T-helper 1 cell treated with Interleukin-12 subunit alpha and Interleukin-12 subunit beta and Interleukin-4 antibody, amounts not matched to agents 30 μg/mL and 1 μg/mL, for 36 hours (primary cell): ENCODE results near the gene TTC5.
"Not testable (repeated sequence)": the region's sequence is repeated elsewhere in the genome, so short reads cannot be mapped to it uniquely, and the experiment has no call there.

ENCODE experiments used
- H3K27ac Mint-ChIP-seq: one replicate; pipeline ENCODE4 v1.8.0; 2021; ENCODE audit warnings: mild to moderate bottlenecking, mixed read lengths
- H3K27me3 Mint-ChIP-seq: one replicate; pipeline ENCODE4 v1.8.0; 2021; ENCODE audit warnings: low read depth, mixed read lengths
- H3K36me3 Mint-ChIP-seq: one replicate; pipeline ENCODE4 v1.8.0; 2021; ENCODE audit warnings: low read depth, mixed read lengths
- H3K4me1 Mint-ChIP-seq: one replicate; pipeline ENCODE4 v1.8.0; 2021; ENCODE audit warnings: low read depth, mixed read lengths
- H3K4me3 Mint-ChIP-seq: one replicate; pipeline ENCODE4 v1.8.0; 2021; ENCODE audit warnings: mild to moderate bottlenecking, moderate library complexity, mixed read lengths
- H3K9me3 Mint-ChIP-seq: one replicate; pipeline ENCODE4 v1.8.0; 2021; ENCODE audit warnings: mixed read lengths

Gene TTC5

DNA sequence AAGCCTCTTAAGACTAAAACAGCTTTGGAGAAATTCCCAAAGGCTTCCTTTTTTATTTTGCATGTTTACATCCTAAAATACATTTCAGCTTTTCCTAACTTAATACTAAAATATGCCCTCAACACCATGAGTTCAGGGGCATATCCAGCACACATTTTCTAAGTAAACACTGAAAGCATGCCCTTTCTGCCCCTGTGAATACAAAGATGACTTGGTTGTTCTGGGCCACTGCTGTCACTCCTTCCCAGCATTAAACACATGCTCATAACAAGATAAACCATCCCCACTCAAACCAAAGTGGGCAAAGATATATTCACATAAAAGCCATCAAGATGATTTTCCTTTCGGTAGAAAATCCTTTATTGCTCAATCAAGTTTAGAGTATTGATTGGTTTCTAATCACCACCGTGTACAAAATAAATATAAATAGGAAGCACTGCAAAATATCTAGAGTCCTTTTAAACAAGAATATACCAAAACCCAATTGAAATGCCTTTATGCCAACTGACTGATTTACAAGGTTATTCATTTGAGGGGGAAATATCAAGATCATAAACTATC, 25.4 kb upstream of the TTC5 start:
- Mint-ChIP-seq H3K4me3 (no peak overlapping the region), H3K27ac (no peak overlapping the region), H3K4me1 (peaks cover 44% of the 10 kb centered on the region), H3K9me3 (no peaks in the 10 kb centered on the region), H3K27me3 (no peaks in the 10 kb centered on the region), H3K36me3 (peaks cover 6% of the 10 kb centered on the region)

- Mint-ChIP-seq H3K4me3 (no peak overlapping the region), H3K4me1 (peaks cover 39% of the 10 kb centered on the region), H3K9me3 (no peaks in the 10 kb centered on the region), H3K36me3 (peaks cover 10% of the 10 kb centered on the region), H3K27me3 (no peaks in the 10 kb centered on the region), H3K27ac (no peak overlapping the region)
Observed at GRCh38 chr14:20329355-20329754, 23.6 kb upstream of the TTC5 start.

- Mint-ChIP-seq H3K27ac (no peak overlapping the region), H3K36me3 (peaks cover 13% of the 10 kb centered on the region), H3K9me3 (no peaks in the 10 kb centered on the region), H3K4me1 (peaks cover 39% of the 10 kb centered on the region), H3K27me3 (no peaks in the 10 kb centered on the region), H3K4me3 (no peak overlapping the region)
Observed at GRCh38 chr14:20328705-20329104, 23.0 kb upstream of the TTC5 start.

DNA sequence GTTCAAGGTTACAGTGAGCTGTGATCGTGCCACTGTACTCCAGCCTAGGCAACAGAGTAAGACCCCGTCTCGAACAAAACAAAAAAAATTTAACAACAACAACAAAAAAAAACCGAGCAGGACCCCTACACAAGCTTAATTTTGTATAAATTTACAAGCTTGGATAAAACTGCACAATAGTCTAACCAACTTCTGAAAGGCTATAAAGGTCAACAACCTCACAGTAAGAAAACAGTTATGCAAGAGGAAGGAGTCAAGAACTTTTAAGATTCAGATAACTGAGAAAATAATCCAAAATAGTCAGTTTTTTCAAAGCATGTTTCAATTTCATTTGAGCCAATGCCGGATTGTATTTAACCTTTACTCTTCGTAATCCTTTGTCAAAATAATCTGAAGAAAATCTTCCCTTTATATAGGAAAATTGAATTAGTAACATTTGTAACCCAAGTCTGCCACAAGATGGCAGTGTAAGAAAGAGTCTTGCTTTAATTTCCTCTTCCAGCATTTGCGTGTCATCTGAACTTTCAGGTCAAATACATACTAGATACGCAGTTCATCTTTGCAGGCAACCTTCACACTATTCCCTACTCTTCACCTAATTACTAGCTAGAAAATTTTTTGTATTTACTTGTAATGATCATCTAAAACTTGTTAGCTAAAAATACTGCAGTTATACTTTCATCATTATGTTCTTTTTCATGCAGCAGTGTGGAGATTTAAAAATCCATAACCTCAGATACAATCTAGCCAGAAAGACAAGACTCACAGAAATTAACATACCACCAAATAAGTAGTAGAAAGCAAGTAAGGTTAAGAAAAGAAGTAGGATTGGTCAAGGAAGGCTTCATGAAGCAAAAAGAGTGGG, 21.5 kb upstream of the TTC5 start:
- Mint-ChIP-seq H3K36me3 (peaks cover 17% of the 10 kb centered on the region), H3K9me3 (no peaks in the 10 kb centered on the region), H3K4me1 (peaks cover 34% of the 10 kb centered on the region), H3K27me3 (no peaks in the 10 kb centered on the region), H3K4me3 (peak overlapping the region; percentile 3), H3K27ac (peak overlapping the region; percentile 13)

DNA sequence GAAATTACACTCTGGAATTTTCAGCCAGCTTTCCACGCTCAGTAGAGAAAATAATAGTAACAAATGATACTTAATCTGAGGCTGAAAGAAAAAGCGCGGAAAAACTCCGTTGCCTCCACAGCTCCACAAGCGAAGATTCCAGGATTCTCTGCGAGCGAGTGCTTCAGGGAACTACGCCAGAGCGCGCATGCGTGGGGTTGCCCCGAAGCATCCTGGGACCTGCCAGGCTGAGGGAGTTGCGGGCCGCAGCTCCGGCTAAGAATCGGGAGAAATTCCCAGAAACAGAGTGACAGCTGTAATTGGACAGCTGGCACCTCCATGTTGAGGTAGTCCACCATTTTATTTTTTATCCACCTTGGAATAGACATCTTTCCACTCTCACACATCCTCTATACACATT, 12.0 kb upstream of the TTC5 start:
- no peaks in the 10 kb centered on the region for H3K9me3 Mint-ChIP-seq
- H3K36me3 Mint-ChIP-seq, result peaks cover 29% of the 10 kb centered on the region
- no peak overlapping the region for H3K4me3 Mint-ChIP-seq
- H3K4me1 Mint-ChIP-seq, result no peaks in the 10 kb centered on the region
- no peak overlapping the region for H3K27ac Mint-ChIP-seq
- H3K27me3 Mint-ChIP-seq, result no peaks in the 10 kb centered on the region

GRCh38 chr14:20314026-20314425, 8.3 kb upstream of the TTC5 start:
- Mint-ChIP-seq H3K27ac (no peak overlapping the region), H3K4me3 (no peak overlapping the region), H3K36me3 (peaks cover 29% of the 10 kb centered on the region), H3K4me1 (no peaks in the 10 kb centered on the region), H3K9me3 (no peaks in the 10 kb centered on the region), H3K27me3 (no peaks in the 10 kb centered on the region)

- H3K27me3 Mint-ChIP-seq, result peaks cover 6% of the 10 kb centered on the region
- H3K36me3 Mint-ChIP-seq, result peaks cover 10% of the 10 kb centered on the region
- peak overlapping the region; percentile 97 for H3K4me3 Mint-ChIP-seq
- H3K27ac Mint-ChIP-seq, result peak overlapping the region; percentile 89
- no peaks in the 10 kb centered on the region for H3K9me3 Mint-ChIP-seq
- peaks cover 24% of the 10 kb centered on the region for H3K4me1 Mint-ChIP-seq
Observed at GRCh38 chr14:20306079-20306423, 300 bp upstream of the TTC5 start.

DNA sequence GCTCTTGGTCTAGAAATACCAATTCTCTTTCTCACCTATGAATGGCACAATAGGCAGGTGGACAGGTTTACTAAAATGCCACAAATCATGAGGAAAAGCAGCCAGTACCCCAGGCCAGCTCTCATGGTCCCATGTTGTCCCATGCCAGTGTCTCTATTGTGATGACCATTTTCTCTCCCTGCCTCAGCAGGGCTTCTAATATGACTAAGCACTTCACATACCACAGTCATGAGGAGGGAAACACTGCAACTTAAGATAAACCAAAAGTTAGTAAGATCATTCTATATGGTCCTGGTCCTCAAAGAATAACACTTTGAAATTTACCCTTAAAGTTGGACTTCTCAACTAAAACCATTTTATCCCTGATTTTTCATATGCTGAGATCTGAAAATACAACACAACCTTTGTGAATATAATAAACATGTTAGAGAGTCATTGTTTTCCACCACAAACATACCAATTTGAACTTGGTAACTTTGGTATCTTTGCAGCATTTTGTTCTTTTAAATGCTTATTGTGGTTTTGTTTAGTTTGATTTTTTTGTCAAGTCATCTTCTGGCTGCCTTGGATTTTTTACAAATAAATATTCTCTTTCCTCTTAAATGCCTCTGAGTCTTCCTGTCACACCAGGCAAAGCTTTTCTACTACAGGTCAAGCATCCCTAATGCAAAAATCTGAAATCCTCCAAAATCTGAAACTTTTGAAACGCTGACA, 3.6 kb downstream of the TTC5 start:
- Mint-ChIP-seq H3K4me1 (peaks cover 24% of the 10 kb centered on the region), H3K27ac (no peak overlapping the region), H3K4me3 (no peak overlapping the region), H3K27me3 (peaks cover 6% of the 10 kb centered on the region), H3K36me3 (peaks cover 22% of the 10 kb centered on the region), H3K9me3 (no peaks in the 10 kb centered on the region)

- H3K4me1 Mint-ChIP-seq, result peaks cover 8% of the 10 kb centered on the region
- no peaks in the 10 kb centered on the region for H3K9me3 Mint-ChIP-seq
- H3K36me3 Mint-ChIP-seq, result peaks cover 38% of the 10 kb centered on the region
- H3K4me3 Mint-ChIP-seq, result no peak overlapping the region
- no peaks in the 10 kb centered on the region for H3K27me3 Mint-ChIP-seq
- H3K27ac Mint-ChIP-seq, result no peak overlapping the region
Observed at GRCh38 chr14:20295067-20295466, 10.7 kb downstream of the TTC5 start.

DNA sequence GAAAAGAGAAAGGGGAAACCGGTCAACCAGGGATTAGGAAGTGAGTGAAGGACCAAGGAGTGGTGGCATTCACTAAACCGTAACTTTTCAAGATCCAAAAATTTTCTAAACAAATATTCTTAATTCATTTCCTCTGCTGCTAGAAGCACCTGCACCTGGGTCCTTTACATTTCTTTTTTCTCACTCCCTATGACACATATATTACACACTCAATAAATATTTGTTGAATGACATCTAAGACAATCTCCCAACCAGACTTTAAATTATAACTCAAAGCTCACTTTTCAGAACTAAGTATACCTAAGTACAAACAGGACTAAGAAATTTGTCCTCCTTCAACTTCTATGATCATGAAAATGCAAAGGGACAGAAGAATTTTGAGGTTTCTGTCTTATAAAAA, 11.1 kb downstream of the TTC5 start:
- Mint-ChIP-seq H3K27me3 (no peaks in the 10 kb centered on the region), H3K4me1 (peaks cover 8% of the 10 kb centered on the region), H3K4me3 (no peak overlapping the region), H3K36me3 (peaks cover 41% of the 10 kb centered on the region), H3K9me3 (no peaks in the 10 kb centered on the region), H3K27ac (no peak overlapping the region)

DNA sequence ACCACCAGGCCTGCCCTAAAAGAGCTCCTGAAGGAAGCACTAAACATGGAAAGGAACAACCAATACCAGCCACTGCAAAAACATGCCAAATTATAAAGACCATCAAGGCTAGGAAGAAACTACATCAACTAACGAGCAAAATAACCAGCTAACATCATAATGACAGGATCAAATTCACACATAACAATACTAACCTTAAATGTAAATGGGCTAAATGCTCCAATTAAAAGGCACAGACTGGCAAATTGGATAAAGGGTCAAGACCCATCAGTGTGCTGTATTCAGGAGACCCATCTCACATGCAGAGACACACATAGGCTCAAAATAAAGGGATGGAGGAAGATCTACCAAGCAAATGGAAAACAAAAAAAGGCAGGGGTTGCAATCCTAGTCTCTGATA, 23.8 kb downstream of the TTC5 start:
- not testable (repeated sequence) for H3K27me3 Mint-ChIP-seq, H3K4me3 Mint-ChIP-seq, H3K27ac Mint-ChIP-seq, H3K4me1 Mint-ChIP-seq
- Mint-ChIP-seq H3K9me3 (peaks cover 18% of the 10 kb centered on the region), H3K36me3 (peaks cover 47% of the 10 kb centered on the region)

- H3K27me3 Mint-ChIP-seq, H3K4me3 Mint-ChIP-seq, H3K27ac Mint-ChIP-seq, H3K4me1 Mint-ChIP-seq: not testable (repeated sequence)
- Mint-ChIP-seq H3K9me3 (peaks cover 23% of the 10 kb centered on the region), H3K36me3 (peaks cover 38% of the 10 kb centered on the region)
Observed at GRCh38 chr14:20280265-20280664, 25.5 kb downstream of the TTC5 start.

DNA sequence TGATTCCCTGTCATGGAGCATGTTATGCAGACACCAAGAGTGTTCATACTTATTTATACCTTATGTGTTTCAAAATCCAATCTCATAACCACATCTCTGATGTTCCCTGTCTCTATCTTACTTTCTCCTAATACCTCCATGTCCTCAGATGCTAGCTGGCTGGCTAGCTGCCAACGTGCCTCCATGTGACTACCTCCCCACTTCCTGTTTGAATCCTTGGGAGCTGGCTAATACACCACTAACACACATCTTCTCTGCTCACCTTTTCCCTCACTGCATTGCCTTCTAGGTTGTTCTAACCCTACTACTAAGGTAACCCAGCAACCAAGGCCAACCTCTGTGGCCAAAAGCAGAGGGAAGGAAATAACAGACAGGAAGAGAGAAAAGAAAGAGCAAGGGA, 27.3 kb downstream of the TTC5 start:
- Mint-ChIP-seq H3K27me3 (no peaks in the 10 kb centered on the region), H3K36me3 (peaks cover 33% of the 10 kb centered on the region), H3K27ac (no peak overlapping the region), H3K4me1 (peaks cover 7% of the 10 kb centered on the region), H3K4me3 (no peak overlapping the region), H3K9me3 (peaks cover 40% of the 10 kb centered on the region)

GRCh38 chr14:20277409-20277808, 28.3 kb downstream of the TTC5 start:
- no peak overlapping the region for H3K27ac Mint-ChIP-seq
- H3K27me3 Mint-ChIP-seq, result no peaks in the 10 kb centered on the region
- H3K9me3 Mint-ChIP-seq, result peaks cover 45% of the 10 kb centered on the region
- peaks cover 25% of the 10 kb centered on the region for H3K36me3 Mint-ChIP-seq
- no peak overlapping the region for H3K4me3 Mint-ChIP-seq
- peaks cover 7% of the 10 kb centered on the region for H3K4me1 Mint-ChIP-seq

GRCh38 chr14:20274062-20274461, 31.7 kb downstream of the TTC5 start:
- no peak overlapping the region for H3K4me3 Mint-ChIP-seq
- no peaks in the 10 kb centered on the region for H3K27me3 Mint-ChIP-seq
- peaks cover 49% of the 10 kb centered on the region for H3K9me3 Mint-ChIP-seq
- no peak overlapping the region for H3K27ac Mint-ChIP-seq
- peaks cover 3% of the 10 kb centered on the region for H3K4me1 Mint-ChIP-seq
- H3K36me3 Mint-ChIP-seq, result peaks cover 13% of the 10 kb centered on the region
